IMR-90 (cell line): ENCODE results near the gene ETV3L. TPM values are rescaled to one million over a fixed set of nuclear protein-coding genes. Genes with fewer than 3 reads are reported as not detected.

Experiments
- polyA plus RNA-seq, 3 experiments: library from polyadenylated mRNA; depleted of rRNA; stranded (reverse); fragments of >200 nt; gene quantifications; 2 replicates each; pipeline ENCODE4 v1.2.3, GENCODE V29; 2012; ENCODE audit warnings: low replicate concordance in 1 of 3
- total RNA-seq: library from RNA; depleted of rRNA; stranded (reverse); fragments of >200 nt; gene quantifications from 2 replicates; pipeline ENCODE4 v1.2.3, GENCODE V29; 2012; rRNA removed

The ETV3L gene
- total and polyA plus RNA-seq, 2 of the 4 experiments (the other 2 are of a cell fraction) = not detected

Other genes with a start within 250 kb of the ETV3L start
- gene INSRR, start 240.7 kb downstream of the ETV3L start, total RNA-seq = not detected in 2 replicates
- not detected in 2 replicates for gene INSRR, start 240.7 kb downstream of the ETV3L start, polyA plus RNA-seq (2012; rRNA removed)
- gene NTRK1, start 238.9 kb downstream of the ETV3L start, total RNA-seq = not detected in 2 replicates
- gene NTRK1, start 238.9 kb downstream of the ETV3L start, polyA plus RNA-seq (2012; rRNA removed) = 0.03 TPM in 1 of 2 replicates, not detected in the other
- 2.0 and 2.8 TPM in 2 replicates for gene PEAR1, start 206.1 kb downstream of the ETV3L start, total RNA-seq
- gene PEAR1, start 206.1 kb downstream of the ETV3L start, polyA plus RNA-seq (2012; rRNA removed) = 44.4 and 52.1 TPM in 2 replicates
- gene LRRC71, start 179.2 kb downstream of the ETV3L start, total RNA-seq = not detected in 2 replicates
- 0.47 and 0.50 TPM in 2 replicates for gene LRRC71, start 179.2 kb downstream of the ETV3L start, polyA plus RNA-seq (2012; rRNA removed)
- 15.3 and 16.8 TPM in 2 replicates for gene ARHGEF11, start 54.1 kb downstream of the ETV3L start, total RNA-seq
- gene ARHGEF11, start 54.1 kb downstream of the ETV3L start, polyA plus RNA-seq (2012; rRNA removed) = 17.2 and 18.5 TPM in 2 replicates
- 14.7 and 21.1 TPM in 2 replicates for gene ETV3, start 38.6 kb upstream of the ETV3L start, total RNA-seq
- gene ETV3, start 38.6 kb upstream of the ETV3L start, polyA plus RNA-seq (2012; rRNA removed) = 6.4 and 6.8 TPM in 2 replicates